Left lung (tissue), 10 donors: Measurements from ENCODE around the gene TTC33. TPM values are rescaled to one million over a fixed set of nuclear protein-coding genes. Genes with fewer than 3 reads are reported as not detected.

Source experiments
- ATAC-seq: fragments of 200-7000 bp; cut with Tn5 transposase; one replicate; pipeline ENCODE4 v1.9.1; 2020; ENCODE audit warnings: moderate library complexity
- DNase-seq, 4 donors: peaks; one replicate each; pipeline ENCODE4 v3.0.0-alpha.2; 2013 to 2020
- H3K27ac ChIP-seq, 2 donors: fragments of 200-600 bp; sonication (generic) in 1 of 2; one replicate each; pipeline versions ENCODE4 v1.5.0 to v1.8.0; 2020 to 2021
- H3K27me3 ChIP-seq, 2 donors: fragments of 200-600 bp; sonication (generic) in 1 of 2; one replicate each; pipeline versions ENCODE4 v1.5.0 to v1.8.0; 2020 to 2021
- H3K36me3 ChIP-seq, 2 donors: fragments of 200-600 bp; sonication (generic) in 1 of 2; one replicate each; pipeline versions ENCODE4 v1.5.0 to v1.8.0; 2020 to 2021
- H3K4me1 ChIP-seq, 2 donors: fragments of 200-600 bp; one replicate each; pipeline ENCODE4 v1.8.0; 2021
- H3K4me3 ChIP-seq, 2 donors: fragments of 200-600 bp; sonication (generic) in 1 of 2; one replicate each; pipeline versions ENCODE4 v1.5.0 to v1.8.0; 2020 to 2021; ENCODE audit warnings: mild to moderate bottlenecking in 1 of 2
- H3K9me3 ChIP-seq, 2 donors: fragments of 200-600 bp; sonication (generic) in 1 of 2; one replicate each; pipeline versions ENCODE4 v1.5.0 to v1.8.0; 2020 to 2021
- intact Hi-C, 2 donors: fragments of 100-400 bp; cut with DNase I; formaldehyde crosslinking; loops; one replicate each; pipeline versions ENCODE4 v1.11.2 to v1.14.2; 2022
- polyA plus RNA-seq, 6 donors: library from polyadenylated mRNA; unstranded; fragments of 120-200 nt; gene quantifications; one replicate each; pipeline ENCODE4 v1.2.1, GENCODE V29; 2013; ENCODE audit not compliant: insufficient read length in 6 of 6
- total RNA-seq, 2 donors: library from RNA; stranded (reverse); fragmentation: NEBNext Ultra II Directional; extraction: Animal tissue kit (Norgen Biotek cat#: 25700); gene quantifications; one replicate each; pipeline ENCODE4 v1.2.1, GENCODE V29; 2021
- TF ChIP-seq, protein P1 (sequence below), 2 donors: fragments of 200-600 bp; sonication (generic) in 1 of 2; IDR thresholded peaks; one replicate each; pipeline versions ENCODE4 v1.5.0 to v1.8.0; 2021; ENCODE audit warnings: antibody characterized with exemption in 2 of 2
- donor health status: DM: no; HTN: yes; CAD: no.
- donor health status: DM: no; HTN: no; CAD: no.

TTC33 gene
- total and polyA plus RNA-seq, 8 donors = 11.1 to 41.0 (median 33.0) TPM

DNA sequence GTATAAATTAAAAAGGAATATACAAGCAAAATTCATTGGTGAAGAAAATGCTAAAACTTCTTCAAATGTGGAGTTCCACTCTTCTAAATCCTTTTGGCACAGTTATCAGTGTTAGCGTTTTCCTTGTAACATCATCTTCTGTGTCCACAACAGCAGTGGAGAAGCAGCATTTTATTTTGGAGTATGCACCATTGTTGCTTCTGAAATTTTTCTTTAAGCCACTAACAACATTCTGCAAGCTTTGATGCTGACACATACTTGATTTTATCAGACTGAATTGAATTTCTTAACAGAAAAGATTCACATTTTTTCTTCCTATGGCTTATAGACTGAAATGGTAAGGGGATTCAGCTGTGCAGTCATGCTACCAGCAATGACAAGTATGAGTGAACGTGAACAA lies 136.8 kb downstream of the TTC33 start:
- ATAC-seq = no peak
- DNase-seq = no peak
- H3K27ac ChIP-seq = no peak overlapping the region
- TF ChIP-seq, protein P1, sequence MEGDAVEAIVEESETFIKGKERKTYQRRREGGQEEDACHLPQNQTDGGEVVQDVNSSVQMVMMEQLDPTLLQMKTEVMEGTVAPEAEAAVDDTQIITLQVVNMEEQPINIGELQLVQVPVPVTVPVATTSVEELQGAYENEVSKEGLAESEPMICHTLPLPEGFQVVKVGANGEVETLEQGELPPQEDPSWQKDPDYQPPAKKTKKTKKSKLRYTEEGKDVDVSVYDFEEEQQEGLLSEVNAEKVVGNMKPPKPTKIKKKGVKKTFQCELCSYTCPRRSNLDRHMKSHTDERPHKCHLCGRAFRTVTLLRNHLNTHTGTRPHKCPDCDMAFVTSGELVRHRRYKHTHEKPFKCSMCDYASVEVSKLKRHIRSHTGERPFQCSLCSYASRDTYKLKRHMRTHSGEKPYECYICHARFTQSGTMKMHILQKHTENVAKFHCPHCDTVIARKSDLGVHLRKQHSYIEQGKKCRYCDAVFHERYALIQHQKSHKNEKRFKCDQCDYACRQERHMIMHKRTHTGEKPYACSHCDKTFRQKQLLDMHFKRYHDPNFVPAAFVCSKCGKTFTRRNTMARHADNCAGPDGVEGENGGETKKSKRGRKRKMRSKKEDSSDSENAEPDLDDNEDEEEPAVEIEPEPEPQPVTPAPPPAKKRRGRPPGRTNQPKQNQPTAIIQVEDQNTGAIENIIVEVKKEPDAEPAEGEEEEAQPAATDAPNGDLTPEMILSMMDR (IDR thresholded peaks at IDR 0.05) = no peak
- H3K4me1 ChIP-seq = peaks cover 0 to 16% of the 10 kb centered on the region in 2 donors
- H3K9me3 ChIP-seq = no peaks in the 10 kb centered on the region
- intact Hi-C loops = no loop called here
- H3K36me3 ChIP-seq = no peaks in the 10 kb centered on the region
- H3K4me3 ChIP-seq = no peak overlapping the region
- no peaks in the 10 kb centered on the region for H3K27me3 ChIP-seq

DNA sequence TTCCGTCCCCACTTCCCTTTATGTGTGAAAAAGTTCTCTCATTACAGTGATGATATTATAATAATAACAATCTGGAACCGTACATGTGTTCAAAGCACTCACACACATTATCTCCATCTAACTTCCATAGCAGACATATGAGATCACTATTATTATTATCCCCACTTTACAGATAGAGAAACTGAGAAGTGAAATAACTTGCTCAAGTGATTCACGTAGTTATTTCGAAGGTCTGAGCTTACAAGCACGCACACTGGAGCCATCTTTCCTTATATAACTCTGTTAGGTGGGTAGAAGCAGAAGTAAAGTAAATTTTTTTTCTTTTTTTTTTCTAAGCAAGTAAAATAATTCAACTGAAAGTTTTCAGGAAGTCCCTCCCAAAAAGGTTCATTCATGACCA lies 139.0 kb downstream of the TTC33 start:
- H3K27ac ChIP-seq = peak overlapping the region in 1 of 2 donors; percentile 82

DNA sequence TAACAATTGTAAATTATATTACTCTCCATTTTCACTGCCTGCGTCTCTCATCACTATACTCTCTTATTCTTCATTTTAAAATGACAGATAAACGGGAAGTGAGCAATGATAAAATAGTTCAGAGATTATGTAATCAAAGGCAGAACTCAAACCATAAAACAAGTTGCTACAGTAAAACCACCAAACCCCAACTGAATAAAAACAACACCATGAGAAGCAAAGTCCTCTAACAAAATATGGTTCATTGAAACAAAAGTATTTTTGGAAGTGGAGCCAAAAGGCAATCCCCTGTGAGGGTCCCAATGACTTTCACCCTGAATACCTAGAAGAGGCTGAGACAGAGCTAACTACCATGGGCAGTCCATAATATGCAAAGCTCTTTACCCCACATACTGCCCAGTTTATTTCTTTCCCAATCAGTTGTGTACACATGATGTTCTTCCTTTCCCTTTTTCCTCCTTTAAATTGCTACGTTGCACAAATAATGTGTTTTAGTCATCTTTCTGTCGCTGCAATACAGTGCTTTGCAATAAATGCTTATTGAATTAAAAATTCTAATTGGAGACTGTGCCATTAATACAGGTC lies 140.1 kb downstream of the TTC33 start:
- no peaks in the 10 kb centered on the region for H3K9me3 ChIP-seq
- peak overlapping the region in 1 of 2 donors; percentile 82 for H3K27ac ChIP-seq
- DNase-seq = no peak
- intact Hi-C loops = no loop called here
- ATAC-seq = peak; percentile 72
- H3K36me3 ChIP-seq = no peaks in the 10 kb centered on the region
- TF ChIP-seq, protein P1 (IDR thresholded peaks at IDR 0.05) = no peak
- peaks cover 0 to 16% of the 10 kb centered on the region in 2 donors for H3K4me1 ChIP-seq
- no peak overlapping the region for H3K4me3 ChIP-seq
- no peaks in the 10 kb centered on the region for H3K27me3 ChIP-seq

More for the DNA sequence above, 139.0 kb downstream of the TTC33 start:
- DNase-seq (no peak), ATAC-seq (peak; percentile 33)
- TF ChIP-seq, protein P1 (IDR thresholded peaks at IDR 0.05) = no peak
- H3K36me3 ChIP-seq = no peaks in the 10 kb centered on the region
- H3K9me3 ChIP-seq = no peaks in the 10 kb centered on the region
- H3K4me3 ChIP-seq = no peak overlapping the region
- no peaks in the 10 kb centered on the region for H3K27me3 ChIP-seq
- intact Hi-C loops = no loop called here
- peaks cover 0 to 16% of the 10 kb centered on the region in 2 donors for H3K4me1 ChIP-seq

DNA sequence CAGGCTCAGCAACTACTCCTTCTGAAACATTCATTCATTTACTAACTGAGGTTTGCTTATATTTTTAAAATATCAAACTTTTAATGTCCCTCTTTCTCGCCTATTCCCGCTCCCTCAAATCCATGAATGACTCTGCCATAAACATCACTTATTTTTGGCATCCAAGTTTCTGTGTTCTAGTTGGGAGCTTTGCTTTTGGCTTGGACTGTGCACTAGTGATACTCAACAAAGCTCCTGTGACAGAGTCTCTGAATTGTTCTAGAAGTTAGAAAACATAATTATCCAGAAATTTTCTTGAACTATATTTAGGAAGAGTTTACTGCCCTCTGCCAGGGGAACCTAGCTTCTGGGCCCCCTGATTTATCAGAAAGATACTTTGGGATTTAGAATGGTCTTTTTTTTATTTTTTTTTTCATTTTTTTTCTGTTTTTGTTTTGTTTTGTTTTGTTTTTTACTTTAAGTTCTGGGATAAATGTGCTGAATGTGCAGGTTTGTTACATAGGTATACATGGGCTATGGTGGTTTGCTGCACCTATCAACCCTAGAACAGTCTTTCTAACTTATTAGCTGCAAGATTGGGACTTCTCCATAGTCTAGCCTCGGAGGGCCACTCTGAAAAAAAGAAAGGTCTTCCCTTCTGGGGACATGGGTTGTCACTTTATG lies 140.7 kb downstream of the TTC33 start:
- H3K27me3 ChIP-seq = no peaks in the 10 kb centered on the region
- peak overlapping the region in 1 of 2 donors; percentile 82 for H3K27ac ChIP-seq
- no peak for DNase-seq
- TF ChIP-seq, protein P1 (IDR thresholded peaks at IDR 0.05) = no peak
- H3K9me3 ChIP-seq = no peaks in the 10 kb centered on the region
- H3K4me3 ChIP-seq = no peak overlapping the region
- ATAC-seq = no peak
- intact Hi-C loops = no loop called here
- H3K36me3 ChIP-seq = no peaks in the 10 kb centered on the region
- peaks cover 0 to 16% of the 10 kb centered on the region in 2 donors for H3K4me1 ChIP-seq

DNA sequence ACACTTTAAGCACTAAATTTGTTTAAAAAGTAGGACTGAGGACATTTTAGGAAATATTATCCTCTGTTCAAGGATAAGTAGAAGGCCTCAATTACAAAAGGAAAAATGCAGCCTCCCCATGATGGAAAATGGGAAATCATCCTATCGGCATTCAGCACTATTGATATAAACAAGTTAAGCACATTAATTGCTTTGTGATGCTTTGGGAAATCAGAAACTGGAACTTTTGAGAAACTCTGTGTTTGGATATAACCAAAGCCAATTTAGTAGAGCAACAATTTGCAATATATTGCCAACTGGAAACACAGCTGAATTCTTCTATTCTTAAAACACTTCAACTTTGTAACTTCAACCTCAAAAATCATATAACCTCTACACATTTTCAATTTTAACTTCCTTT lies 141.3 kb downstream of the TTC33 start:
- no peak for DNase-seq
- ATAC-seq = no peak
- Histone ChIP-seq H3K36me3 (no peaks in the 10 kb centered on the region), H3K9me3 (no peaks in the 10 kb centered on the region), H3K27me3 (no peaks in the 10 kb centered on the region), H3K4me3 (no peak overlapping the region), H3K27ac (peak overlapping the region in 1 of 2 donors; percentile 82), H3K4me1 (peaks cover 0 to 16% of the 10 kb centered on the region in 2 donors)
- TF ChIP-seq, protein P1 (IDR thresholded peaks at IDR 0.05) = no peak
- intact Hi-C loops = no loop called here
